ENCODE measurements around the gene ATP6V0A1.

ATP6V0A1 gene

DNA sequence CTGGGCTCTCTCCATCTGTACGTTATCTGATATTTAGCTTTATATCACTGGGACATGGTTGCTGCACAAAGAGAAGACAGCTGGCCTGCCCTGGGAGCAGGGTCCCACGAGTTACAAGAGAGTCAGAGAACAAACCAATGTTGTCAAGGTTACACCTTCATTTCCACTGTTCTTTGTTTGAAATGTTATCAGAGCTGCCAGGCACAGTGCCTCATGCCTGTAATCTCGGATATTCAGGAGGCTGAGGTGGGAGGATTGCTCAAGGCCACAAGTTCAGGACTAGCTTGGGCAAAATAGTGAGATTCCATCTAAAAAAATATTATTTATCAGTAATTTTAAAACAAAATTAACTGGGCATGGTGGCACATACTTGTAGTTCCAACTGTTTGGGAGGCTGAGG, 34.6 kb downstream of the ATP6V0A1 start:
- Mint-ChIP-seq H3K27me3 (no peaks in the 10 kb centered on the region), H3K4me1 (peaks cover 13% of the 10 kb centered on the region), H3K27ac (no peak overlapping the region), H3K4me3 (no peak overlapping the region), H3K36me3 (peaks cover 21% of the 10 kb centered on the region), H3K9me3 (no peaks in the 10 kb centered on the region)

- no peaks in the 10 kb centered on the region for H3K27me3 Mint-ChIP-seq
- H3K27ac Mint-ChIP-seq: no peak overlapping the region
- no peak overlapping the region for H3K4me3 Mint-ChIP-seq
Measured at GRCh38 chr17:42494673-42495072, 36.0 kb downstream of the ATP6V0A1 start.

DNA sequence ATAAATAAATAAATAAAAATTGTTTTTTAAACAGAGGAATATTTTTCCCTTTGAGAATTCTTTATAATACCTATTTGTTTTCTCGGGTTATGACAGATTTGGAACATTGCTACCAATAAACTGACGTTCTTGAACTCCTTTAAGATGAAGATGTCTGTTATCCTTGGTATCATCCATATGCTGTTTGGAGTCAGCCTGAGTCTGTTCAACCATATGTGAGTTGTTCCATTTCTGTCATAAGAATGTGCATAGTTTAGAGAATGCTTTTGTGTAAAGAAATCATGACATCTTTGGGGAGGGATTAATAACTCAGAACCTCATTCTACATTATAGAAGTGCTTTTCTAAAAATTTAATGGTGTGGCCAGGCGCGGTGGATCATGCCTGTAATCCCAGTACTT, 40.1 kb downstream of the ATP6V0A1 start:
- peaks cover 3% of the 10 kb centered on the region for H3K4me1 Mint-ChIP-seq

More at GRCh38 chr17:42494673-42495072, 36.0 kb downstream of the ATP6V0A1 start:
- peaks cover 18% of the 10 kb centered on the region for H3K36me3 Mint-ChIP-seq
- H3K9me3 Mint-ChIP-seq: no peaks in the 10 kb centered on the region
- peaks cover 6% of the 10 kb centered on the region for H3K4me1 Mint-ChIP-seq

DNA sequence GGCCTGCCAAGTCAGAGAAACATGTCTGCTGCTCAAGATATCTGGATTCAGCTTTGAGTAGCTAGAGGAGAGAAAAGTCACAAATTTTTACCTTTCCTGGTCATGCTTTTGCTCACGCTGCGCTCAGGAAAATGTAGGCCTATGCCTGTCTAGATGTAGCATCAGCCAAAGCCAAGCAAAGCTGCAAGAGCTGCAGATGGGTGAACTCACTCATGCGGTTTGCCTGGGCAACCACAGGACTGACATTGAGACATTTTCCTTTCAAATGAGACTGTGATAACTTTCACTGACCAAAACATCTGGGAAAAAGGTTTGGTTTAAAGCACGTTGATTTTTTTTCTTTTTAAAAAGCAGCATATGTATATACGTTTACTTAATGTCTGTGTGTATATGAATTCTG, 43.4 kb downstream of the ATP6V0A1 start:
- no peak overlapping the region for H3K27ac Mint-ChIP-seq
- H3K27me3 Mint-ChIP-seq: no peaks in the 10 kb centered on the region
- H3K36me3 Mint-ChIP-seq: peaks cover 11% of the 10 kb centered on the region

More for the DNA sequence above, 40.1 kb downstream of the ATP6V0A1 start:
- H3K27me3 Mint-ChIP-seq: no peaks in the 10 kb centered on the region
- peaks cover 20% of the 10 kb centered on the region for H3K36me3 Mint-ChIP-seq
- no peak overlapping the region for H3K27ac Mint-ChIP-seq
- H3K4me3 Mint-ChIP-seq: no peak overlapping the region
- no peaks in the 10 kb centered on the region for H3K9me3 Mint-ChIP-seq

DNA sequence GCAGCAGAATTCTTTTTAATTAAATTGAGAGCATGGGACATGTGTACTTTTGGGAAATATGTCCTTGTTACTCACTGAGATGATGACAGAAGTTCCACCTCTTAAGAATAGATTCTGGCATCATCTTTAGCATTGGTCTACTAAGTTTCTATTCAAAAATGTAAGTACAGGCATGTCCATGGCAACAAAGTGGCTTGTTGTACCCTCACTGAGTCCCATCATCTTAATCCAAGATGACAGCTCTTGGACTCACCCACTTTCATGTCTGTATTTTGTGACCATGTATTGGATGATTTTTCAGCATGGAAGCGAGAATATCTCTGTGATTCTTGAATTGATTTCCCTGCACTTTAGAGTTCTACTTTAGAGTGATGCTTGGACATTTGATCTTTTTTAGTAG, 44.2 kb downstream of the ATP6V0A1 start:
- H3K4me1 Mint-ChIP-seq: no peaks in the 10 kb centered on the region
- H3K27me3 Mint-ChIP-seq: no peaks in the 10 kb centered on the region
- no peak overlapping the region for H3K4me3 Mint-ChIP-seq
- no peak overlapping the region for H3K27ac Mint-ChIP-seq
- H3K9me3 Mint-ChIP-seq: no peaks in the 10 kb centered on the region
- H3K36me3 Mint-ChIP-seq: peaks cover 13% of the 10 kb centered on the region

More for the DNA sequence above, 43.4 kb downstream of the ATP6V0A1 start:
- no peaks in the 10 kb centered on the region for H3K9me3 Mint-ChIP-seq
- H3K4me3 Mint-ChIP-seq: no peak overlapping the region
- no peaks in the 10 kb centered on the region for H3K4me1 Mint-ChIP-seq

DNA sequence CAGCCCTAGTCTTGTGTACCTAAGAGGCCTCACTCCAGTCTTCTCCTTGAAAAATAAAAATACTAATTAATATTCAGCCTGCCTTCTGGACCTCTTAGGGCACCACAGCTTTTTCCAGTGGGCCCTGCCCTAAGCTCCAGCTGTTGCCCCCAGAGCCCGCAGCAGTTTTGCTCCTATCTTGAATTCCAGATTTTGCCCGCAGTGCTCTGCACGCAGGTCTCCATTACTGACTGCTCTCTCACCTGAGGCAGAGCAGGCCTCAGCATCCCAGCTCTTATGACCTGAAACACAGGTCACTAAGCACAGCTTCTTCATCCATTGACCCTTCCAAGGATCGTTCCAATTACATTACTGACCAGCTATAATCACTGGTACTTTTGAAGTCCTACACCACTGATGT, 49.0 kb downstream of the ATP6V0A1 start:
- no peaks in the 10 kb centered on the region for H3K4me1 Mint-ChIP-seq
- H3K9me3 Mint-ChIP-seq: no peaks in the 10 kb centered on the region
- H3K27me3 Mint-ChIP-seq: no peaks in the 10 kb centered on the region
- no peak overlapping the region for H3K4me3 Mint-ChIP-seq
- H3K36me3 Mint-ChIP-seq: peaks cover 4% of the 10 kb centered on the region
- H3K27ac Mint-ChIP-seq: no peak overlapping the region

DNA sequence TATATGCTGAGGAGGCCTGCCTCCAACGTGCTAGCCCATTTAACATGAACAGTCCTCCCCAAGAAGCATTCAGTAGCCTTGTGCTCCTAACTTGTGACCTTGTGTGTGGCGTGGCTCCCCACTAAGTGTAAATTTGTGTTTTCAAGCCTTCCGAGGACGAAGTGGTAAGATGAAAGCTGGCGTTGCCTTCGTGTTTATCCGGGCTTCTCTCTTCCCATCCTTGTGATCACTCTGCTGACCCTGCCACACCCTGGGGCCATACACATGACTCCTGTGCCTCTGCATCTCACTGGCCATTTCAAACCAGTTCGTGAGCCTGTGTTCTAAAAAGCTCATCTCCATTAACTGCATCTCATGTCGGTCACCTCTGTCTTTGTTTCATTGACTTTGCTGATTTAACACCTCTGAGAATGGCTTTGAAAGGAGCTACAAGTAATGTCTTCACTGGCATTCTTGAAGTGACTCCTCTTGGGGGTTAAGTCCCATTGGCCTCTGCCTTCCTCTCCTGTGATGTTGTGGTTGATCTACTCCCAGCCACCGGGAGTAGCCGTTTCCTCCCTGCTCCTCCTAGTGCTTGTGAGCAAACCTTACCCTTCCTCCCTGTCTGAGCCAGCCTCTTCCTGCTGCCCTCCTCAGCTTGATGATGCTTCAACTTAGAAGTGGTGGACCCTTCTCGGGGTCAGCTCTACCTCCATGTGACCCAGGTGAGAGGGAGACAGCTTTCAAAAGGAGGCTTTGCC, 49.9 kb downstream of the ATP6V0A1 start:
- Mint-ChIP-seq H3K9me3 (no peaks in the 10 kb centered on the region), H3K4me3 (no peak overlapping the region), H3K36me3 (peaks cover 2% of the 10 kb centered on the region), H3K4me1 (no peaks in the 10 kb centered on the region), H3K27me3 (no peaks in the 10 kb centered on the region), H3K27ac (no peak overlapping the region)

DNA sequence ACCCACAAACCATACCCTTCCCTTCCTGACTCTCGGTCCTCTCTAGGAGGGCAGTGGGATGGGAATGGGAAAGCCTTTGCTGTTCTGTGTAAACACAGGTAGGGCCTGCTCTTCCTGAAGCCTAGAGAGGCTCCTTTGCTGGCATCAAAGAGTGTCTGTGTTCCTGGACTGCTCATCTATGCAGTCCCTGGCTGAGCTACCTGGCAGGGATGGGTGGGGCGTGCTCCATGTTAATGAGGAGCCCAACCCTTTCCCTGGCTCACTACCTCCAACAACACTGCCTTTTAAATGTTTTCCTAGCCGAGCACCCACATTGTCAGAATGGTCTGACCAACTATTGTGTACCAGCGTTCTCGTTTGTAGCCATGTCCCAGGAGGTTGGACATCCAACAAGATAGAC, 50.7 kb downstream of the ATP6V0A1 start:
- Mint-ChIP-seq H3K9me3 (no peaks in the 10 kb centered on the region), H3K4me1 (no peaks in the 10 kb centered on the region), H3K27me3 (no peaks in the 10 kb centered on the region), H3K4me3 (no peak overlapping the region), H3K36me3 (peaks cover 2% of the 10 kb centered on the region), H3K27ac (no peak overlapping the region)

GRCh38 chr17:42509841-42510240, 51.2 kb downstream of the ATP6V0A1 start:
- Mint-ChIP-seq H3K4me1 (no peaks in the 10 kb centered on the region), H3K27ac (no peak overlapping the region), H3K36me3 (peaks cover 4% of the 10 kb centered on the region), H3K4me3 (no peak overlapping the region), H3K27me3 (no peaks in the 10 kb centered on the region), H3K9me3 (no peaks in the 10 kb centered on the region)

DNA sequence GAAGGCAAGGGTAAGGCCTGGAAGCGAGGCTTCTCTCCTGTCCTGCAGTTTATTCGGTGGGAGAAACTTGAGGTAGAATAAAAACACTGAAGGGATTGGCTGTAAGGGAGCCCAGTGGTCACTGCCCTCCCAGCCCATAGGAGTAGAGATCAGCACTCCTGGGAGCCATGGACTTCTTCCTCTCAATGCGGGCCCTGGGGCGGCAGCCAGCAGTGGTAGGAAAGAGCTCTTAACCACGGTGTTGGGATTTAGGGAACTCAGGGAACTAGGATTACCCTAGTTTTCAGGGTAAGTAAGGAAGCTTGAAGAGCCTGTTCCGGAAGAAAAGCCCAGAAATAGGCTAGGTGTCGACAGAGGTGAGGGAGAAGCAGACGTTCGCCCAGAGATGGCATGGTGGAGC, 53.6 kb downstream of the ATP6V0A1 start:
- Mint-ChIP-seq H3K27me3 (no peaks in the 10 kb centered on the region), H3K9me3 (no peaks in the 10 kb centered on the region), H3K4me1 (peaks cover under 1% of the 10 kb centered on the region), H3K4me3 (no peak overlapping the region), H3K27ac (no peak overlapping the region), H3K36me3 (peaks cover 4% of the 10 kb centered on the region)

- H3K4me1 Mint-ChIP-seq: peaks cover 4% of the 10 kb centered on the region
- H3K4me3 Mint-ChIP-seq: no peak overlapping the region
- peaks cover 3% of the 10 kb centered on the region for H3K36me3 Mint-ChIP-seq
- no peak overlapping the region for H3K27ac Mint-ChIP-seq
- no peaks in the 10 kb centered on the region for H3K27me3 Mint-ChIP-seq
- H3K9me3 Mint-ChIP-seq: no peaks in the 10 kb centered on the region
Measured at GRCh38 chr17:42512733-42513251, 54.1 kb downstream of the ATP6V0A1 start.

DNA sequence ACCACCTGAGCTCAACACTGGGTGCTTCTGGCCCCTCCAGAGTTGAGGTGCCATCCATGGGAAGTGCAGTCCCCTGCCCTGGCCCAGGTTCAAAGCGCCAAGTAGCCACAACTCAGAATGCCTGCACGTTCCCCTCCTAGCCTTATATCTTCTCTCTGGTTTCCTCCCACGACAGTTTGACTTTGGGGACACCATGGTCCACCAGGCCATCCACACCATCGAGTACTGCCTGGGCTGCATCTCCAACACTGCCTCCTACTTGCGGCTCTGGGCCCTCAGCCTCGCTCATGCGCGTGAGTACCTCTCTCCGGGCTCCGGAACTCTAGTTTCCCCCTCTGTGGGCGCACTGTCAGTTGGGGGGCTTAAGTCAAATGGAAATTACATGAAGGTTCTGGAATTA, 55.0 kb downstream of the ATP6V0A1 start:
- peaks cover 1% of the 10 kb centered on the region for H3K36me3 Mint-ChIP-seq
- H3K27ac Mint-ChIP-seq: no peak overlapping the region
- H3K9me3 Mint-ChIP-seq: no peaks in the 10 kb centered on the region
- no peak overlapping the region for H3K4me3 Mint-ChIP-seq
- H3K4me1 Mint-ChIP-seq: peaks cover 4% of the 10 kb centered on the region
- no peaks in the 10 kb centered on the region for H3K27me3 Mint-ChIP-seq

GRCh38 chr17:42514279-42514678, 55.6 kb downstream of the ATP6V0A1 start:
- Mint-ChIP-seq H3K27ac (no peak overlapping the region), H3K9me3 (no peaks in the 10 kb centered on the region), H3K36me3 (peaks cover 1% of the 10 kb centered on the region), H3K27me3 (no peaks in the 10 kb centered on the region), H3K4me3 (no peak overlapping the region), H3K4me1 (peaks cover 4% of the 10 kb centered on the region)

- H3K27me3 Mint-ChIP-seq: no peaks in the 10 kb centered on the region
- no peaks in the 10 kb centered on the region for H3K9me3 Mint-ChIP-seq
- no peak overlapping the region for H3K4me3 Mint-ChIP-seq
- H3K27ac Mint-ChIP-seq: no peak overlapping the region
- H3K36me3 Mint-ChIP-seq: peaks cover 1% of the 10 kb centered on the region
- peaks cover 4% of the 10 kb centered on the region for H3K4me1 Mint-ChIP-seq
Measured at GRCh38 chr17:42514867-42515266, 56.2 kb downstream of the ATP6V0A1 start.

- Mint-ChIP-seq H3K27me3 (no peaks in the 10 kb centered on the region), H3K36me3 (peaks cover 7% of the 10 kb centered on the region), H3K9me3 (no peaks in the 10 kb centered on the region), H3K4me1 (peaks cover 4% of the 10 kb centered on the region), H3K27ac (no peak overlapping the region), H3K4me3 (no peak overlapping the region)
Measured at GRCh38 chr17:42517516-42517915, 58.8 kb downstream of the ATP6V0A1 start.

DNA sequence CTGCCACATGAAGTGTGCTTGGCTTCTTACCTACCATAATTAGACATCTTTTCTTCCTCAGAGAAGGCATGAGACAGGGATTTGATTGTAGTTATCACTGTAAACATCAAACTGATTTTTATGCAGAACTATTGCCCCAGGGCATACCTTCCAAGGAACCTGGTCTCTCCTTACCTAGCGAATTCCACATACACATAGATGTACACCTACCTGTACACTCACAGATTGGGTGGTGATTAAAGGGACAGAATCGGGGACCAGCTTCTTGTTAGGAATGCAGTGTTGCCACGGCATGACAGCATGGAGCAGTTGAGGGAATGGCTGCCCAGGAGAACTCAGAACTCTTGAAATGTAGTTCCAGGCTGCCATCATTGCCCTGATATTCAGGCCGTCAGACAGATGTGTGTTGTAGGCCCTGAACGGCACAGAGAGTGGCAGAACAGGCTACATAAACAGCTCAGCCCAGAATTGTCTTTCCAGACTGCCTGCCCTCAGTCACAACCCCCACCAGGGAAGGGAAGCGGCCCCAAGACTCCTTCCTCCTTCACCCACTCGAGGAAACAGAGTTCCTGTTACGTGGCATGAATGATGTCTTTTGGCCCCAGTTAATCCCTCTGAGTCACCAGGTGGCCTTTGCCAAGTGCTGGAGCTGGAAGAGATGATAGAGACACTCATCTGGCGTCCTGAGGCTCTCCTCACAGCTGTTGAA, 59.5 kb downstream of the ATP6V0A1 start:
- Mint-ChIP-seq H3K27me3 (no peaks in the 10 kb centered on the region), H3K36me3 (peaks cover 7% of the 10 kb centered on the region), H3K4me1 (peaks cover 4% of the 10 kb centered on the region), H3K27ac (no peak overlapping the region), H3K4me3 (no peak overlapping the region), H3K9me3 (no peaks in the 10 kb centered on the region)

Measured in activated naive CD4-positive, alpha-beta T cell treated with anti-CD3 and anti-CD28 coated beads, Interleukin-2, amount 50 U/mL, for 24 hours (primary cell).